ENCODE measurements around the gene SLC1A5. TPM values are rescaled to one million over a fixed set of nuclear protein-coding genes. Genes with fewer than 3 reads are reported as not detected.
"Not testable (repeated sequence)": the region's sequence is repeated elsewhere in the genome, so short reads cannot be mapped to it uniquely, and the experiment has no call there.

The SLC1A5 gene
- total RNA-seq, 2 donors from 2014 or later = 77.6 to 78.1 TPM

DNA sequence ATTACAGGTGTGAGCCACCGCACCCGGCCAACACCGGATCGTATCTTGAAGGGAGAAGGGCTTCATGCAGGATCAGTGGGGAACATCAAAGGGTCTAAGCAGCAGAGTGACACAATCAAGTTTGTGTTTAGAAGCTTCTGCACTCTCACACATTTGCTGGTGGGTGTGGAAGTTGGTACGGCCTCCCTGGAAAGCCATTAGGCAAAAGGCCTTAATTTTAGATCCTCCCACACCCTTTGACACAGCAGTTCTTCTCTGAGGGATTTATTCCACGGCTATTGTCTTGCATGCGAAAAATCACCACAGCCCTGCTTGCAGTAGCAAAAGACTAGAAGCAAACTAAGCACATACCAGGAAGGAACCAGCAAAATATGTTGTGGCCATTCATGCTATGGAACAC, 18.3 kb upstream of the SLC1A5 start:
- H3K27me3 Mint-ChIP-seq (ENCODE audit: insufficient read depth) = peaks cover 20% of the 10 kb centered on the region
- Histone ChIP-seq H3K9ac (ENCODE audit: extremely low read depth, low read length, poor library complexity, severe bottlenecking) (no peak overlapping the region), H3K36me3 (ENCODE audit: control insufficient read depth, insufficient read depth, low read length) (no peaks in the 10 kb centered on the region), H3K27ac (ENCODE audit: low read depth, low read length) (no peak overlapping the region), H3K4me3 (ENCODE audit: low read length) (no peak overlapping the region), H3K9me3 (ENCODE audit: control insufficient read depth, low read length) (no peaks in the 10 kb centered on the region), H3K4me1 (ENCODE audit: control insufficient read depth, insufficient read depth, low read length) (no peaks in the 10 kb centered on the region), H3K27me3 (ENCODE audit: control insufficient read depth, insufficient read depth, low read length, poor library complexity, severe bottlenecking) (no peaks in the 10 kb centered on the region)
- no peak for DNase-seq
- H3K9me3 Mint-ChIP-seq = no peaks in the 10 kb centered on the region
- H3K4me1 Mint-ChIP-seq = no peaks in the 10 kb centered on the region
- no peak overlapping the region for H3K27ac Mint-ChIP-seq
- no peaks in the 10 kb centered on the region for H3K36me3 Mint-ChIP-seq (ENCODE audit: low read depth)
- TF ChIP-seq, protein P1, sequence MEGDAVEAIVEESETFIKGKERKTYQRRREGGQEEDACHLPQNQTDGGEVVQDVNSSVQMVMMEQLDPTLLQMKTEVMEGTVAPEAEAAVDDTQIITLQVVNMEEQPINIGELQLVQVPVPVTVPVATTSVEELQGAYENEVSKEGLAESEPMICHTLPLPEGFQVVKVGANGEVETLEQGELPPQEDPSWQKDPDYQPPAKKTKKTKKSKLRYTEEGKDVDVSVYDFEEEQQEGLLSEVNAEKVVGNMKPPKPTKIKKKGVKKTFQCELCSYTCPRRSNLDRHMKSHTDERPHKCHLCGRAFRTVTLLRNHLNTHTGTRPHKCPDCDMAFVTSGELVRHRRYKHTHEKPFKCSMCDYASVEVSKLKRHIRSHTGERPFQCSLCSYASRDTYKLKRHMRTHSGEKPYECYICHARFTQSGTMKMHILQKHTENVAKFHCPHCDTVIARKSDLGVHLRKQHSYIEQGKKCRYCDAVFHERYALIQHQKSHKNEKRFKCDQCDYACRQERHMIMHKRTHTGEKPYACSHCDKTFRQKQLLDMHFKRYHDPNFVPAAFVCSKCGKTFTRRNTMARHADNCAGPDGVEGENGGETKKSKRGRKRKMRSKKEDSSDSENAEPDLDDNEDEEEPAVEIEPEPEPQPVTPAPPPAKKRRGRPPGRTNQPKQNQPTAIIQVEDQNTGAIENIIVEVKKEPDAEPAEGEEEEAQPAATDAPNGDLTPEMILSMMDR (conservative IDR thresholded peaks at IDR 0.05) = no peak
- no peak overlapping the region for H3K4me3 Mint-ChIP-seq
- 89 to 95% methylated on average over 6 to 7 of the region's 7 CpGs for WGBS, 2 experiments (ENCODE audit: insufficient coverage in 1 of 2, insufficient read length in 1 of 2)

DNA sequence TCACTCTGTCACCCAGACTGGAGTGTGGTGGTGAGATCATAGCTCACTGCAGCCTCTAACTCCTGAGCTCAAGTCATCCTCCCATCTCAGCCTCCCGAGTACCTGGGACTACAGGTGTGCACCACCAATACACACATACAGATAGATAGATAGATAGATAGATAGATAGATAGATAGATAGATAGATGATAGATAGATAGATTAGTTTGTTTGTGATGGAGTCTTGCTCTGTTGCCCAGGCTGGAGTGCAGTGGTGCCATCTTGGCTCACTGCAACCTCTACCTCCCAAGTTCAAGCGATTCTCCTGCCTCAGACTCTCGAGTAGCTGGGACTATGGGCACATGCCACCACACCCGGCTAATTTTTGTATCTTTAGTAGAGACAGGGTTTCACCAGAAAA, 16.0 kb upstream of the SLC1A5 start:
- not testable (repeated sequence) for H3K4me3 Mint-ChIP-seq; H3K9me3 ChIP-seq (ENCODE audit: control insufficient read depth, low read length); H3K9me3 Mint-ChIP-seq; H3K4me1 Mint-ChIP-seq; H3K36me3 Mint-ChIP-seq (ENCODE audit: low read depth); H3K4me1 ChIP-seq (ENCODE audit: control insufficient read depth, insufficient read depth, low read length); H3K27me3 ChIP-seq (ENCODE audit: control insufficient read depth, insufficient read depth, low read length, poor library complexity, severe bottlenecking); H3K27ac Mint-ChIP-seq; H3K9ac ChIP-seq (ENCODE audit: extremely low read depth, low read length, poor library complexity, severe bottlenecking); H3K36me3 ChIP-seq (ENCODE audit: control insufficient read depth, insufficient read depth, low read length); DNase-seq; H3K4me3 ChIP-seq (ENCODE audit: low read length); H3K27ac ChIP-seq (ENCODE audit: low read depth, low read length)
- peaks cover 17% of the 10 kb centered on the region for H3K27me3 Mint-ChIP-seq (ENCODE audit: insufficient read depth)
- WGBS, 2 experiments (ENCODE audit: insufficient coverage in 1 of 2, insufficient read length in 1 of 2) = 83 to 94% methylated on average over 3 of the region's 4 CpGs

DNA sequence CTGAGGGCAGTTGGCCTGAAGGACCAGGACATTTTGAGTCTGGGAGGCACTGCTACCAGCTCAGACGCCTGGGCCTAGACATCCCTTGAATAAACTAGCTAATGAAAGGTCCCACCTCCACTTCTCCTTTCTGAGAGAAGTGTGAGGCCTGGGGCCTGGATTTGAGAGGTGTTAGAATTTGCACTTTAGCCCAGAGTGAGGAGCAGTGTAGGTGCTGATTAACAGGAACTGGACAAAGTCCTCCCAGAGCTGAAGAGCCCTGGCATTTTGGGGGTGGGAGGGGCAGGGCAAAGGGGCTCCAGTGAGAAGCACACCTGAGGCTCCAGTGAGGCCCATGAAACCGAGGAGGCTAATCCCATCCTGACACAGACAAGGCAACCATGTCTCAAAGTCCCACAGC, 15.2 kb upstream of the SLC1A5 start:
- DNase-seq = no peak
- Histone ChIP-seq H3K4me3 (ENCODE audit: low read length) (no peak overlapping the region), H3K4me1 (ENCODE audit: control insufficient read depth, insufficient read depth, low read length) (no peaks in the 10 kb centered on the region), H3K9me3 (ENCODE audit: control insufficient read depth, low read length) (no peaks in the 10 kb centered on the region), H3K9ac (ENCODE audit: extremely low read depth, low read length, poor library complexity, severe bottlenecking) (no peak overlapping the region), H3K36me3 (ENCODE audit: control insufficient read depth, insufficient read depth, low read length) (no peaks in the 10 kb centered on the region), H3K27ac (ENCODE audit: low read depth, low read length) (no peak overlapping the region), H3K27me3 (ENCODE audit: control insufficient read depth, insufficient read depth, low read length, poor library complexity, severe bottlenecking) (no peaks in the 10 kb centered on the region)
- no peak overlapping the region for H3K4me3 Mint-ChIP-seq
- WGBS, 2 experiments (ENCODE audit: insufficient coverage in 1 of 2, insufficient read length in 1 of 2) = 81% methylated on average over 2 of the region's 2 CpGs; no CpG with 5 or more reads in 1 of the 2 experiments
- TF ChIP-seq, protein P1 (conservative IDR thresholded peaks at IDR 0.05) = no peak
- no peaks in the 10 kb centered on the region for H3K4me1 Mint-ChIP-seq
- no peaks in the 10 kb centered on the region for H3K36me3 Mint-ChIP-seq (ENCODE audit: low read depth)
- no peaks in the 10 kb centered on the region for H3K9me3 Mint-ChIP-seq
- no peak overlapping the region for H3K27ac Mint-ChIP-seq
- H3K27me3 Mint-ChIP-seq (ENCODE audit: insufficient read depth) = peaks cover 21% of the 10 kb centered on the region

DNA sequence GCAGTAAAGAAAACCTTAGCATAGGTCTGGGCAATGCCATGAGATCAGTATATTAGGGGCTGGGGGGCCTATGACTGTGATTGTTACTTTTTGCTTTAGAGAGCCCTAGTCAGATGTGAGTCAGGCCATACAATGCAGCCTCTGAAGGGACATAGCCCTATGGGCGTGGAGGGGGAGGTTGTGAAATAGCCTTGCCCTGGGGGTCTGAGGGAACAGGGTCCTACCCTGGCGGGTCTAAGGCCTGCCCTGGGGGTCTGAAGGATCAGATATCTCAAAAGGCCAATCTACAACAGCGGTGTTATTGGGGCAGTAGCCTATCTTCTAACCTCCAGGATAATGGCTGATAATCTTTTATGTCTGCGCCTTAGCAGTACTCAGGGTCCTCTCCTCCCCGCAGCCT, 13.8 kb upstream of the SLC1A5 start:
- Mint-ChIP-seq H3K36me3 (ENCODE audit: low read depth) (no peaks in the 10 kb centered on the region), H3K4me3 (no peak overlapping the region), H3K27ac (no peak overlapping the region), H3K27me3 (ENCODE audit: insufficient read depth) (peaks cover 24% of the 10 kb centered on the region), H3K4me1 (no peaks in the 10 kb centered on the region), H3K9me3 (no peaks in the 10 kb centered on the region)
- Histone ChIP-seq H3K4me1 (ENCODE audit: control insufficient read depth, insufficient read depth, low read length) (no peaks in the 10 kb centered on the region), H3K9me3 (ENCODE audit: control insufficient read depth, low read length) (no peaks in the 10 kb centered on the region), H3K27me3 (ENCODE audit: control insufficient read depth, insufficient read depth, low read length, poor library complexity, severe bottlenecking) (no peaks in the 10 kb centered on the region), H3K36me3 (ENCODE audit: control insufficient read depth, insufficient read depth, low read length) (no peaks in the 10 kb centered on the region), H3K4me3 (ENCODE audit: low read length) (no peak overlapping the region), H3K27ac (ENCODE audit: low read depth, low read length) (no peak overlapping the region), H3K9ac (ENCODE audit: extremely low read depth, low read length, poor library complexity, severe bottlenecking) (no peak overlapping the region)
- DNase-seq = no peak
- TF ChIP-seq, protein P1 (conservative IDR thresholded peaks at IDR 0.05) = no peak
- WGBS, 2 experiments (ENCODE audit: insufficient coverage in 1 of 2, insufficient read length in 1 of 2) = 90 to 98% methylated on average over 4 to 5 of the region's 5 CpGs
